ENCODE data around the gene PPARD. TPM values are rescaled to one million over a fixed set of nuclear protein-coding genes. Genes with fewer than 3 reads are reported as not detected.
"Not testable (repeated sequence)": the region's sequence is repeated elsewhere in the genome, so short reads cannot be mapped to it uniquely, and the experiment has no call there.

Gene PPARD
- total RNA-seq, 4 donors from 2014 or later = 17.0 to 42.8 (median 28.2) TPM

- intact Hi-C loops (cut with DNase I) = no loop called here
- no peak for DNase-seq
- 93% methylated on average over 9 of the region's 9 CpGs for WGBS, 2 donors
Measured at GRCh38 chr6:35330541-35331119, 11.7 kb upstream of the PPARD start.

DNA sequence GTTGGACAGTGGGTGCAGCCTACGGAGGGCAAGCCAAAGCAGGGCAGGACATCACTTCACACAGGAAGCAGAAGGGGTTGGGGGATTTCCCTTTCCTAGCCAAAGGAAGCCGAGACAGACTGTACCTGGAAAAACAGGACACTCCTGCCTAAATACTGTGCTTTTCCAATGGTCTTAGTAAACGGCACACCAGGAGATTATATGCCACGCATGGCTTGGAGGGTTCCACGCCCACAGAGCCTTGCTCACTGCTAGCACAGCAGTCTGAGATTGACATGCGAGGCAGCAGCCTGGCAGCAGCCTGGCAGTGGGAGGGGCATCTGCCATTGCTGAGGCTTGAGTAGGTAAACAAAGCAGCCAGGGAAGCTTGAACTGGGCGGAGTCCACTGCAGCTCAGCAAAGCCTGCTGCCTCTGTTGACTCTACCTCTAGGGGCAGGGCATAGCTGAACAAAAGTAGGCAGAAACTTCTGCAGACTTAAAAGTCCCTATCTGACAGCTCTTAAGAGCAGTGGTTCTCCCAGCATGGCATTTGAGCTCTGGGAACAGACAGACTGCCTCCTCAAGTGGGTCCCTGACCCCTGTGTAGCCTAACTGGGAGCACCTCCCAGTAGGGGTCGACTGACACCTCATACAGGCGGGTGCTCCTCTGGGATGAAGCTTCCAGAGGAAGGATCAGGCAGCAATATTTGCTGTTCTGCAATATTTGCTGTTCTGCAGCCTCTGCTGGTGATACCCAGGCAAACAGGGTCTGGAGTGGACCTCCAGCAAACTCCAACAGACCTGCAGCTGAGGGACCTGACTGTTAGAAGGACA lies 10.1 kb upstream of the PPARD start:
- H3K9me3 ChIP-seq; H3K36me3 ChIP-seq; H3K27me3 ChIP-seq; DNase-seq; intact Hi-C loops (cut with DNase I); H3K4me3 ChIP-seq: not testable (repeated sequence)
- peaks cover 0 to 19% (median 0%) of the 10 kb centered on the region in 3 donors for H3K4me1 ChIP-seq
- TF ChIP-seq, protein P1, sequence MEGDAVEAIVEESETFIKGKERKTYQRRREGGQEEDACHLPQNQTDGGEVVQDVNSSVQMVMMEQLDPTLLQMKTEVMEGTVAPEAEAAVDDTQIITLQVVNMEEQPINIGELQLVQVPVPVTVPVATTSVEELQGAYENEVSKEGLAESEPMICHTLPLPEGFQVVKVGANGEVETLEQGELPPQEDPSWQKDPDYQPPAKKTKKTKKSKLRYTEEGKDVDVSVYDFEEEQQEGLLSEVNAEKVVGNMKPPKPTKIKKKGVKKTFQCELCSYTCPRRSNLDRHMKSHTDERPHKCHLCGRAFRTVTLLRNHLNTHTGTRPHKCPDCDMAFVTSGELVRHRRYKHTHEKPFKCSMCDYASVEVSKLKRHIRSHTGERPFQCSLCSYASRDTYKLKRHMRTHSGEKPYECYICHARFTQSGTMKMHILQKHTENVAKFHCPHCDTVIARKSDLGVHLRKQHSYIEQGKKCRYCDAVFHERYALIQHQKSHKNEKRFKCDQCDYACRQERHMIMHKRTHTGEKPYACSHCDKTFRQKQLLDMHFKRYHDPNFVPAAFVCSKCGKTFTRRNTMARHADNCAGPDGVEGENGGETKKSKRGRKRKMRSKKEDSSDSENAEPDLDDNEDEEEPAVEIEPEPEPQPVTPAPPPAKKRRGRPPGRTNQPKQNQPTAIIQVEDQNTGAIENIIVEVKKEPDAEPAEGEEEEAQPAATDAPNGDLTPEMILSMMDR (IDR thresholded peaks at IDR 0.05) = peak in 4 of 6 experiments; percentile 21 to 53 (median 32)
- peak overlapping the region in 2 of 4 donors; percentile 44 to 53 for H3K27ac ChIP-seq
- WGBS, 2 donors = 25 to 63% methylated on average over 2 to 6 of the region's 9 CpGs

More at GRCh38 chr6:35330541-35331119, 11.7 kb upstream of the PPARD start:
- H3K4me1 ChIP-seq = peaks cover 0 to 21% (median 0%) of the 10 kb centered on the region in 3 donors
- H3K4me3 ChIP-seq = no peak overlapping the region
- no peak overlapping the region for H3K27ac ChIP-seq
- no peaks in the 10 kb centered on the region for H3K36me3 ChIP-seq
- no peaks in the 10 kb centered on the region for H3K9me3 ChIP-seq
- TF ChIP-seq POLR2A (IDR thresholded peaks at IDR 0.05) = no peak
- TF ChIP-seq, protein P1 (IDR thresholded peaks at IDR 0.05) = no peak
- peaks cover 0 to 5% (median 0%) of the 10 kb centered on the region in 4 donors for H3K27me3 ChIP-seq

GRCh38 chr6:35341557-35341956 lies 801 bp upstream of the PPARD start:
- Histone ChIP-seq H3K27ac (peak overlapping the region; percentile 16 to 97 (median 73)), H3K4me3 (no peak overlapping the region), H3K27me3 (no peaks in the 10 kb centered on the region), H3K36me3 (peaks cover 0 to 15% (median 0%) of the 10 kb centered on the region in 3 donors), H3K4me1 (peaks cover 17 to 39% (median 32%) of the 10 kb centered on the region in 3 donors), H3K9me3 (no peaks in the 10 kb centered on the region)
- no peak for DNase-seq
- TF ChIP-seq, protein P1 (IDR thresholded peaks at IDR 0.05) = no peak
- no peak for TF ChIP-seq POLR2A (IDR thresholded peaks at IDR 0.05)
- intact Hi-C loops (cut with DNase I) = loop anchor here (5.0 to 10.0 kb wide), 2 partner anchors 73 to 111 kb away; partner anchors contain the start of gene FANCE
- 55 to 59% methylated on average over 12 to 13 of the region's 13 CpGs for WGBS, 2 donors

- Histone ChIP-seq H3K36me3 (peaks cover 0 to 32% (median 0%) of the 10 kb centered on the region in 3 donors), H3K27ac (peak overlapping the region; percentile 89 to 97 (median 96)), H3K9me3 (no peaks in the 10 kb centered on the region), H3K4me1 (peaks cover 17 to 46% (median 32%) of the 10 kb centered on the region in 3 donors), H3K4me3 (peak overlapping the region; percentile 69 to 99 (median 92)), H3K27me3 (no peaks in the 10 kb centered on the region)
- no peak for TF ChIP-seq POLR2A (IDR thresholded peaks at IDR 0.05)
- TF ChIP-seq, protein P1 (IDR thresholded peaks at IDR 0.05) = no peak
- intact Hi-C loops (cut with DNase I) = loop anchor here (5.0 to 10.0 kb wide), 2 partner anchors 72 to 109 kb away; partner anchors contain the start of gene FANCE
- 5 to 9% methylated on average over 13 of the region's 13 CpGs for WGBS, 2 donors
- no peak for DNase-seq
Measured at GRCh38 chr6:35343092-35343834, 905 bp downstream of the PPARD start.
